K562 (cell line): ENCODE data around the gene HS3ST3B1. TPM values are rescaled to one million over a fixed set of nuclear protein-coding genes. Genes with fewer than 3 reads are reported as not detected.

Experiments used
- HMGN3 ChIP-seq: IDR thresholded peaks from 2 replicates; pipeline ENCODE4 v1.6.1; 2011; ENCODE audit warnings: borderline replicate concordance, low read depth, mild to moderate bottlenecking, mixed read lengths, low read length; ENCODE audit not compliant: insufficient read length; ENCODE audit errors: extremely low read depth
- PRPF4 ChIP-seq: fragments of 200-400 bp; formaldehyde crosslinking; IDR thresholded peaks from one replicate; pipeline ENCODE4 v1.6.1; 2017; ENCODE audit warnings: low read length, low read depth, mild to moderate bottlenecking; ENCODE audit not compliant: insufficient read depth, poor library complexity, severe bottlenecking
- TAF1 ChIP-seq: IDR thresholded peaks from 2 replicates; pipeline ENCODE4 v1.6.1; 2011; ENCODE audit warnings: mild to moderate bottlenecking, low read length, moderate library complexity; ENCODE audit not compliant: insufficient read depth, control insufficient read depth, severe bottlenecking; ENCODE audit errors: extremely low read depth
- polyA plus RNA-seq, 8 experiments: library from polyadenylated mRNA; depleted of rRNA in 4 of 8; stranded (reverse) in 5 of 8; unstranded in 3 of 8; fragments of >200 nt; fragmentation: Nextera tagmentation in 2 of 8; fragmentation: Illumina TruSeq in 1 of 8; extraction: Ambion mirVana in 2 of 8; extraction: Trizol in 1 of 8; gene quantifications; 2 replicates each; pipeline versions ENCODE4 v1.2.1 to v1.2.3, GENCODE V29; 2011 to 2014; ENCODE audit warnings: inconsistent platforms in 1 of 8, missing spikeins in 1 of 8
- total RNA-seq, 7 experiments: library from RNA; depleted of rRNA in 6 of 7; stranded (reverse); fragments of >200 nt in 6 of 7; fragmentation: Illumina TruSeq in 2 of 7; extraction: Trizol in 2 of 7; gene quantifications; 2 replicates each; pipeline versions ENCODE4 v1.2.1 to v1.2.3, GENCODE V29; 2011 to 2021; ENCODE audit warnings: low replicate concordance in 1 of 7
- TF ChIP-seq, protein P1 (sequence below), 2 experiments: IDR thresholded peaks; 2 replicates each; pipeline ENCODE4 v1.6.1; 2012; ENCODE audit warnings: improper control_type of control experiment in 2 of 2, low read depth in 2 of 2, low read length in 2 of 2, borderline replicate concordance in 1 of 2
- TF ChIP-seq, protein P2 (sequence below), 2 experiments: fragments of 150-350 bp in 1 of 2; IDR thresholded peaks; 2 replicates each; pipeline ENCODE4 v1.6.1; 2012 to 2016; ENCODE audit warnings: low read depth in 2 of 2, low read length in 2 of 2, mild to moderate bottlenecking in 1 of 2, moderate library complexity in 1 of 2
- TF ChIP-seq, protein P3 (sequence below): fragments of 250-450 bp; sonication (Bioruptor Pico); IDR thresholded peaks from 2 replicates; pipeline ENCODE4 v1.9.0; 2021; ENCODE audit warnings: mild to moderate bottlenecking, inconsistent platforms
- TF ChIP-seq, protein P4 (sequence below), 3 experiments: IDR thresholded peaks in 2 of 3; conservative IDR thresholded peaks in 1 of 3; 2 replicates each; pipeline ENCODE4 v1.5.1; 2011 to 2012; ENCODE audit warnings: low read length in 3 of 3, mild to moderate bottlenecking in 3 of 3, control low read depth in 2 of 3, improper control_type of control experiment in 1 of 3, inconsistent platforms in 1 of 3, low read depth in 1 of 3, mixed read lengths in 1 of 3, moderate library complexity in 1 of 3; ENCODE audit not compliant: insufficient read depth in 2 of 3
- TF ChIP-seq, protein P5 (sequence below): fragments of 450-650 bp; IDR thresholded peaks from 2 replicates; pipeline ENCODE4 v1.7.0; 2016; ENCODE audit warnings: borderline replicate concordance
- TF ChIP-seq, protein P6 (sequence below): fragments of 250-450 bp; sonication (Bioruptor Pico); IDR thresholded peaks from 2 replicates; pipeline ENCODE4 v1.5.0; 2022; ENCODE audit warnings: mild to moderate bottlenecking

The HS3ST3B1 gene
- total and polyA plus RNA-seq, 9 of the 15 experiments (the other 6 are each of a cell fraction or from before 2014, with no cell fraction given), result 1.9 to 12.9 (median 3.7) TPM

DNA sequence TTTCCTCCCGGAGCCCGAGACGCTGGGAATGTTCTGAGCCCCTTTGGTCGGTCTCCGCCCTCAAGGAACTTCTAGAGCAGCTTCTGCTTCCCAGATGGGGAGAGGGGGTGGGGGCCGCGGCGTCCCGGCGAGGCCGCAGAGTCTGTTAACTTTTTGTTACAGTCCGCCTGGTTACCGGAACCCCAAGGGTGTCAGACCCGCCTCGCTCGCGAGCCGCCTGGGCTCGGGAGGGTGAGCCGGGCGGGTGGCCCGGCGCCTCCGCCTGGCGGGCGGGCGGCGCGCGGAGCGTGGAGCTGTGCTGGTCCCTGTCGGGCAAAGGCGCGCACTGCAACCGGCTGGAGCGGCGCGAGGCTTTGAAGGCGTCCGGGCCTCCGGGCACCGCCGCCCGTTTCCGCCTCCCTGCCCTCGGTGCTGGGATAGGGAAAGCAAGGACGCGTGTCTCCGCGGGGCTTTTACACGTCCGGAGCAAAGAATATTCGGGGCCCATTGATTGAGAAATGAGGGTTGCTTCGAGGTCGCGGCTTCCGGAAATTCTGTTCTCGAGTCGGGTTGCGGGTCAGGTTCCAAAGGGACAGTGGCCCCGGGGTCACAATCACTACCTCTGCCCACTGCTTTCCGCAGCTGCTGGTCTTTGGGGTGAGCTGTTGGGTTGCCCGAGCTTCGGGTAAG, 1.7 kb downstream of the HS3ST3B1 start (continued):
- TF ChIP-seq, protein P1, sequence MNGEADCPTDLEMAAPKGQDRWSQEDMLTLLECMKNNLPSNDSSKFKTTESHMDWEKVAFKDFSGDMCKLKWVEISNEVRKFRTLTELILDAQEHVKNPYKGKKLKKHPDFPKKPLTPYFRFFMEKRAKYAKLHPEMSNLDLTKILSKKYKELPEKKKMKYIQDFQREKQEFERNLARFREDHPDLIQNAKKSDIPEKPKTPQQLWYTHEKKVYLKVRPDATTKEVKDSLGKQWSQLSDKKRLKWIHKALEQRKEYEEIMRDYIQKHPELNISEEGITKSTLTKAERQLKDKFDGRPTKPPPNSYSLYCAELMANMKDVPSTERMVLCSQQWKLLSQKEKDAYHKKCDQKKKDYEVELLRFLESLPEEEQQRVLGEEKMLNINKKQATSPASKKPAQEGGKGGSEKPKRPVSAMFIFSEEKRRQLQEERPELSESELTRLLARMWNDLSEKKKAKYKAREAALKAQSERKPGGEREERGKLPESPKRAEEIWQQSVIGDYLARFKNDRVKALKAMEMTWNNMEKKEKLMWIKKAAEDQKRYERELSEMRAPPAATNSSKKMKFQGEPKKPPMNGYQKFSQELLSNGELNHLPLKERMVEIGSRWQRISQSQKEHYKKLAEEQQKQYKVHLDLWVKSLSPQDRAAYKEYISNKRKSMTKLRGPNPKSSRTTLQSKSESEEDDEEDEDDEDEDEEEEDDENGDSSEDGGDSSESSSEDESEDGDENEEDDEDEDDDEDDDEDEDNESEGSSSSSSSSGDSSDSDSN (IDR thresholded peaks at IDR 0.05; ENCODE audit: borderline replicate concordance in 1 of 2, low read depth in 2 of 2, low read length in 2 of 2), result peak; percentile 96 to 97
- no peak for TF ChIP-seq PRPF4
- TF ChIP-seq, protein P2, sequence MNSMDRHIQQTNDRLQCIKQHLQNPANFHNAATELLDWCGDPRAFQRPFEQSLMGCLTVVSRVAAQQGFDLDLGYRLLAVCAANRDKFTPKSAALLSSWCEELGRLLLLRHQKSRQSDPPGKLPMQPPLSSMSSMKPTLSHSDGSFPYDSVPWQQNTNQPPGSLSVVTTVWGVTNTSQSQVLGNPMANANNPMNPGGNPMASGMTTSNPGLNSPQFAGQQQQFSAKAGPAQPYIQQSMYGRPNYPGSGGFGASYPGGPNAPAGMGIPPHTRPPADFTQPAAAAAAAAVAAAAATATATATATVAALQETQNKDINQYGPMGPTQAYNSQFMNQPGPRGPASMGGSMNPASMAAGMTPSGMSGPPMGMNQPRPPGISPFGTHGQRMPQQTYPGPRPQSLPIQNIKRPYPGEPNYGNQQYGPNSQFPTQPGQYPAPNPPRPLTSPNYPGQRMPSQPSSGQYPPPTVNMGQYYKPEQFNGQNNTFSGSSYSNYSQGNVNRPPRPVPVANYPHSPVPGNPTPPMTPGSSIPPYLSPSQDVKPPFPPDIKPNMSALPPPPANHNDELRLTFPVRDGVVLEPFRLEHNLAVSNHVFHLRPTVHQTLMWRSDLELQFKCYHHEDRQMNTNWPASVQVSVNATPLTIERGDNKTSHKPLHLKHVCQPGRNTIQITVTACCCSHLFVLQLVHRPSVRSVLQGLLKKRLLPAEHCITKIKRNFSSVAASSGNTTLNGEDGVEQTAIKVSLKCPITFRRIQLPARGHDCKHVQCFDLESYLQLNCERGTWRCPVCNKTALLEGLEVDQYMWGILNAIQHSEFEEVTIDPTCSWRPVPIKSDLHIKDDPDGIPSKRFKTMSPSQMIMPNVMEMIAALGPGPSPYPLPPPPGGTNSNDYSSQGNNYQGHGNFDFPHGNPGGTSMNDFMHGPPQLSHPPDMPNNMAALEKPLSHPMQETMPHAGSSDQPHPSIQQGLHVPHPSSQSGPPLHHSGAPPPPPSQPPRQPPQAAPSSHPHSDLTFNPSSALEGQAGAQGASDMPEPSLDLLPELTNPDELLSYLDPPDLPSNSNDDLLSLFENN (IDR thresholded peaks at IDR 0.05; ENCODE audit: low read depth in 2 of 2, low read length in 2 of 2), result 0 out of 4 replicates have a peak, but pooled peaks of 1 of the 2 experiments have one; percentile 33
- TF ChIP-seq, protein P3, sequence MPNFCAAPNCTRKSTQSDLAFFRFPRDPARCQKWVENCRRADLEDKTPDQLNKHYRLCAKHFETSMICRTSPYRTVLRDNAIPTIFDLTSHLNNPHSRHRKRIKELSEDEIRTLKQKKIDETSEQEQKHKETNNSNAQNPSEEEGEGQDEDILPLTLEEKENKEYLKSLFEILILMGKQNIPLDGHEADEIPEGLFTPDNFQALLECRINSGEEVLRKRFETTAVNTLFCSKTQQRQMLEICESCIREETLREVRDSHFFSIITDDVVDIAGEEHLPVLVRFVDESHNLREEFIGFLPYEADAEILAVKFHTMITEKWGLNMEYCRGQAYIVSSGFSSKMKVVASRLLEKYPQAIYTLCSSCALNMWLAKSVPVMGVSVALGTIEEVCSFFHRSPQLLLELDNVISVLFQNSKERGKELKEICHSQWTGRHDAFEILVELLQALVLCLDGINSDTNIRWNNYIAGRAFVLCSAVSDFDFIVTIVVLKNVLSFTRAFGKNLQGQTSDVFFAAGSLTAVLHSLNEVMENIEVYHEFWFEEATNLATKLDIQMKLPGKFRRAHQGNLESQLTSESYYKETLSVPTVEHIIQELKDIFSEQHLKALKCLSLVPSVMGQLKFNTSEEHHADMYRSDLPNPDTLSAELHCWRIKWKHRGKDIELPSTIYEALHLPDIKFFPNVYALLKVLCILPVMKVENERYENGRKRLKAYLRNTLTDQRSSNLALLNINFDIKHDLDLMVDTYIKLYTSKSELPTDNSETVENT (CRISPR knock-in tag), result no peak
- peak; percentile 48 for TF ChIP-seq HMGN3
- TF ChIP-seq, protein P4, sequence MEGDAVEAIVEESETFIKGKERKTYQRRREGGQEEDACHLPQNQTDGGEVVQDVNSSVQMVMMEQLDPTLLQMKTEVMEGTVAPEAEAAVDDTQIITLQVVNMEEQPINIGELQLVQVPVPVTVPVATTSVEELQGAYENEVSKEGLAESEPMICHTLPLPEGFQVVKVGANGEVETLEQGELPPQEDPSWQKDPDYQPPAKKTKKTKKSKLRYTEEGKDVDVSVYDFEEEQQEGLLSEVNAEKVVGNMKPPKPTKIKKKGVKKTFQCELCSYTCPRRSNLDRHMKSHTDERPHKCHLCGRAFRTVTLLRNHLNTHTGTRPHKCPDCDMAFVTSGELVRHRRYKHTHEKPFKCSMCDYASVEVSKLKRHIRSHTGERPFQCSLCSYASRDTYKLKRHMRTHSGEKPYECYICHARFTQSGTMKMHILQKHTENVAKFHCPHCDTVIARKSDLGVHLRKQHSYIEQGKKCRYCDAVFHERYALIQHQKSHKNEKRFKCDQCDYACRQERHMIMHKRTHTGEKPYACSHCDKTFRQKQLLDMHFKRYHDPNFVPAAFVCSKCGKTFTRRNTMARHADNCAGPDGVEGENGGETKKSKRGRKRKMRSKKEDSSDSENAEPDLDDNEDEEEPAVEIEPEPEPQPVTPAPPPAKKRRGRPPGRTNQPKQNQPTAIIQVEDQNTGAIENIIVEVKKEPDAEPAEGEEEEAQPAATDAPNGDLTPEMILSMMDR (IDR thresholded peaks at IDR 0.05 in 2 of 3, conservative IDR thresholded peaks at IDR 0.05 in 1 of 3; ENCODE audit: insufficient read depth in 2 of 3, low read depth in 1 of 3, low read length in 3 of 3), result peak; percentile 61 to 94 (median 77)
- TF ChIP-seq, protein P5, sequence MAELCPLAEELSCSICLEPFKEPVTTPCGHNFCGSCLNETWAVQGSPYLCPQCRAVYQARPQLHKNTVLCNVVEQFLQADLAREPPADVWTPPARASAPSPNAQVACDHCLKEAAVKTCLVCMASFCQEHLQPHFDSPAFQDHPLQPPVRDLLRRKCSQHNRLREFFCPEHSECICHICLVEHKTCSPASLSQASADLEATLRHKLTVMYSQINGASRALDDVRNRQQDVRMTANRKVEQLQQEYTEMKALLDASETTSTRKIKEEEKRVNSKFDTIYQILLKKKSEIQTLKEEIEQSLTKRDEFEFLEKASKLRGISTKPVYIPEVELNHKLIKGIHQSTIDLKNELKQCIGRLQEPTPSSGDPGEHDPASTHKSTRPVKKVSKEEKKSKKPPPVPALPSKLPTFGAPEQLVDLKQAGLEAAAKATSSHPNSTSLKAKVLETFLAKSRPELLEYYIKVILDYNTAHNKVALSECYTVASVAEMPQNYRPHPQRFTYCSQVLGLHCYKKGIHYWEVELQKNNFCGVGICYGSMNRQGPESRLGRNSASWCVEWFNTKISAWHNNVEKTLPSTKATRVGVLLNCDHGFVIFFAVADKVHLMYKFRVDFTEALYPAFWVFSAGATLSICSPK, result no peak
- TF ChIP-seq TAF1, result peak; percentile 10
- TF ChIP-seq, protein P6, sequence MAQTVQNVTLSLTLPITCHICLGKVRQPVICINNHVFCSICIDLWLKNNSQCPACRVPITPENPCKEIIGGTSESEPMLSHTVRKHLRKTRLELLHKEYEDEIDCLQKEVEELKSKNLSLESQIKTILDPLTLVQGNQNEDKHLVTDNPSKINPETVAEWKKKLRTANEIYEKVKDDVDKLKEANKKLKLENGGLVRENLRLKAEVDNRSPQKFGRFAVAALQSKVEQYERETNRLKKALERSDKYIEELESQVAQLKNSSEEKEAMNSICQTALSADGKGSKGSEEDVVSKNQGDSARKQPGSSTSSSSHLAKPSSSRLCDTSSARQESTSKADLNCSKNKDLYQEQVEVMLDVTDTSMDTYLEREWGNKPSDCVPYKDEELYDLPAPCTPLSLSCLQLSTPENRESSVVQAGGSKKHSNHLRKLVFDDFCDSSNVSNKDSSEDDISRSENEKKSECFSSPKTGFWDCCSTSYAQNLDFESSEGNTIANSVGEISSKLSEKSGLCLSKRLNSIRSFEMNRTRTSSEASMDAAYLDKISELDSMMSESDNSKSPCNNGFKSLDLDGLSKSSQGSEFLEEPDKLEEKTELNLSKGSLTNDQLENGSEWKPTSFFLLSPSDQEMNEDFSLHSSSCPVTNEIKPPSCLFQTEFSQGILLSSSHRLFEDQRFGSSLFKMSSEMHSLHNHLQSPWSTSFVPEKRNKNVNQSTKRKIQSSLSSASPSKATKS (CRISPR knock-in tag), result no peak
